AG09319 (cell line): ENCODE data around the gene SP4.

Source experiments
- DNase-seq: peaks from one replicate; pipeline ENCODE4 v3.0.0-alpha.2; 2010; ENCODE audit warnings: low read depth; ENCODE audit errors: extremely low read depth
- TF ChIP-seq, protein P1 (sequence below): IDR thresholded peaks from 2 replicates; pipeline ENCODE4 v1.5.1; 2011; ENCODE audit warnings: low read depth, mild to moderate bottlenecking, inconsistent platforms, low read length, moderate library complexity

SP4 gene

DNA sequence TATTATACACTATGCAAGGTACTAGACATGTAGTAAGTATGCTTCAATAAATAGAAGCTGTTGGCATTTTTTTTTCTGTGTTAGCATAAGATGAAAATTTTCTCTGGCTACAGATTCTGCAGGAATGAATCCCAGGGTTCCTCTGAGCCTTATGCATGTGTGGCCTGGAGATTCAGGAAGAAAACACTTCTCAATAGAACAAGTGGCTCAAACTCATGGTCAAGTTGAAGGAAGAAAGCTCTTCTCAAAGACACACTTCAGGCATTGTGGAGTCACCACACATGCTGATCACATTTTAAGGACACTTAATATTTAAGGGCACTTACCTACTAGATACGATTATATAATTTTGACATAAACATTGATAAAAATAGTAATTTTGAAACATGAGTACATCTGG lies 134.5 kb downstream of the SP4 start:
- DNase-seq = no peak
- TF ChIP-seq, protein P1, sequence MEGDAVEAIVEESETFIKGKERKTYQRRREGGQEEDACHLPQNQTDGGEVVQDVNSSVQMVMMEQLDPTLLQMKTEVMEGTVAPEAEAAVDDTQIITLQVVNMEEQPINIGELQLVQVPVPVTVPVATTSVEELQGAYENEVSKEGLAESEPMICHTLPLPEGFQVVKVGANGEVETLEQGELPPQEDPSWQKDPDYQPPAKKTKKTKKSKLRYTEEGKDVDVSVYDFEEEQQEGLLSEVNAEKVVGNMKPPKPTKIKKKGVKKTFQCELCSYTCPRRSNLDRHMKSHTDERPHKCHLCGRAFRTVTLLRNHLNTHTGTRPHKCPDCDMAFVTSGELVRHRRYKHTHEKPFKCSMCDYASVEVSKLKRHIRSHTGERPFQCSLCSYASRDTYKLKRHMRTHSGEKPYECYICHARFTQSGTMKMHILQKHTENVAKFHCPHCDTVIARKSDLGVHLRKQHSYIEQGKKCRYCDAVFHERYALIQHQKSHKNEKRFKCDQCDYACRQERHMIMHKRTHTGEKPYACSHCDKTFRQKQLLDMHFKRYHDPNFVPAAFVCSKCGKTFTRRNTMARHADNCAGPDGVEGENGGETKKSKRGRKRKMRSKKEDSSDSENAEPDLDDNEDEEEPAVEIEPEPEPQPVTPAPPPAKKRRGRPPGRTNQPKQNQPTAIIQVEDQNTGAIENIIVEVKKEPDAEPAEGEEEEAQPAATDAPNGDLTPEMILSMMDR = no peak
